ENCODE measurements around the gene CELSR3. TPM values are rescaled to one million over a fixed set of nuclear protein-coding genes. Genes with fewer than 3 reads are reported as not detected.

CELSR3 gene
- total RNA-seq, 1 experiment from 2014 or later: 35.4 TPM

- Mint-ChIP-seq H3K27ac (ENCODE audit: unreplicated experiment) (no peak overlapping the region), H3K36me3 (ENCODE audit: insufficient read depth, unreplicated experiment) (peaks cover 15% of the 10 kb centered on the region), H3K27me3 (ENCODE audit: insufficient read depth, unreplicated experiment) (no peaks in the 10 kb centered on the region), H3K4me1 (ENCODE audit: low read depth, unreplicated experiment) (no peaks in the 10 kb centered on the region), H3K4me3 (ENCODE audit: unreplicated experiment) (no peak overlapping the region), H3K9me3 (ENCODE audit: unreplicated experiment) (peaks cover 9% of the 10 kb centered on the region)
- Histone ChIP-seq H3K4me3 (ENCODE audit: low read depth, low read length) (no peak overlapping the region), H3K36me3 (ENCODE audit: control insufficient read depth, insufficient read depth, low read length) (peaks cover 3% of the 10 kb centered on the region; the same call in 1 of the 2 replicates), H3K27me3 (replicated peaks; ENCODE audit: control insufficient read depth, insufficient read depth, low read length) (no peaks in the 10 kb centered on the region), H3K4me1 (peaks cover 10% of the 10 kb centered on the region), H3K9me3 (peaks cover 21% of the 10 kb centered on the region)
- POLR2A ChIA-PET: interaction anchor here (0.6 kb wide), 1 partner anchor 49 kb away, joined by 4 read pairs; no protein-coding TSS in a partner anchor
- no peak for DNase-seq
- intact Hi-C loops (cut with micrococcal nuclease; ENCODE audit: unreplicated experiment): no loop called here
- CTCF ChIA-PET: no interaction called here
- BruUV-seq (replicated peaks): no TSS peak
- TF ChIP-seq, protein P1, sequence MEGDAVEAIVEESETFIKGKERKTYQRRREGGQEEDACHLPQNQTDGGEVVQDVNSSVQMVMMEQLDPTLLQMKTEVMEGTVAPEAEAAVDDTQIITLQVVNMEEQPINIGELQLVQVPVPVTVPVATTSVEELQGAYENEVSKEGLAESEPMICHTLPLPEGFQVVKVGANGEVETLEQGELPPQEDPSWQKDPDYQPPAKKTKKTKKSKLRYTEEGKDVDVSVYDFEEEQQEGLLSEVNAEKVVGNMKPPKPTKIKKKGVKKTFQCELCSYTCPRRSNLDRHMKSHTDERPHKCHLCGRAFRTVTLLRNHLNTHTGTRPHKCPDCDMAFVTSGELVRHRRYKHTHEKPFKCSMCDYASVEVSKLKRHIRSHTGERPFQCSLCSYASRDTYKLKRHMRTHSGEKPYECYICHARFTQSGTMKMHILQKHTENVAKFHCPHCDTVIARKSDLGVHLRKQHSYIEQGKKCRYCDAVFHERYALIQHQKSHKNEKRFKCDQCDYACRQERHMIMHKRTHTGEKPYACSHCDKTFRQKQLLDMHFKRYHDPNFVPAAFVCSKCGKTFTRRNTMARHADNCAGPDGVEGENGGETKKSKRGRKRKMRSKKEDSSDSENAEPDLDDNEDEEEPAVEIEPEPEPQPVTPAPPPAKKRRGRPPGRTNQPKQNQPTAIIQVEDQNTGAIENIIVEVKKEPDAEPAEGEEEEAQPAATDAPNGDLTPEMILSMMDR (IDR thresholded peaks at IDR 0.05; ENCODE audit: insufficient read depth in 1 of 2, low read depth in 1 of 2, low read length in 1 of 2, severe bottlenecking in 1 of 2, unreplicated experiment in 1 of 2): no peak
These were observed 48.6 kb downstream of the CELSR3 start for GRCh38 chr3:48614044-48614443.

DNA sequence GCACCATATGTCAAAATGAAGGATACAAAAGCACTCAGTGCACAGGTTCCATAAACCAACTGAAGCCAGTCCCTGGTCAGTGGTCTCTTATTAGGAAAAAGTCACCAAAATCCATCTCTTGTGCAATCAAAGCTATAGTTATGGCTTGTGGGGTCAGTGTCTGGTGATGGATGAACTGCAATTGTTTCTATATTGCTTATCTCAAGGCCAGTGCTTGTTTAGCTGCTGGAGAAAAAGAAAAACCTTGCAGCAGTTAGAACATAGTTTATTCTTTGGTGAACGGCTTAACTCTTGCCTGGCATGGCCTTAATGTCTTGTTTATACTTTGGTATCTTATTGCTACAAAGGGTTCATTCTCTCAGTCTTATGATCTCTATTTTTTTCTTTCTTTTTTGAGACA lies 50.4 kb downstream of the CELSR3 start:
- intact Hi-C loops (cut with micrococcal nuclease; ENCODE audit: unreplicated experiment): no loop called here
- DNase-seq: no peak
- Histone ChIP-seq H3K36me3 (ENCODE audit: control insufficient read depth, insufficient read depth, low read length) (peaks cover 3% of the 10 kb centered on the region; the same call in 1 of the 2 replicates), H3K9me3 (peaks cover 11% of the 10 kb centered on the region), H3K4me1 (peaks cover 11% of the 10 kb centered on the region), H3K27me3 (replicated peaks; ENCODE audit: control insufficient read depth, insufficient read depth, low read length) (no peaks in the 10 kb centered on the region), H3K4me3 (ENCODE audit: low read depth, low read length) (no peak overlapping the region)
- no TSS peak for BruUV-seq (replicated peaks)
- Mint-ChIP-seq H3K4me3 (ENCODE audit: unreplicated experiment) (no peak overlapping the region), H3K36me3 (ENCODE audit: insufficient read depth, unreplicated experiment) (peaks cover 27% of the 10 kb centered on the region), H3K27ac (ENCODE audit: unreplicated experiment) (no peak overlapping the region), H3K9me3 (ENCODE audit: unreplicated experiment) (no peaks in the 10 kb centered on the region), H3K4me1 (ENCODE audit: low read depth, unreplicated experiment) (peaks cover 7% of the 10 kb centered on the region), H3K27me3 (ENCODE audit: insufficient read depth, unreplicated experiment) (no peaks in the 10 kb centered on the region)
- ChIA-PET POLR2A (no interaction called here), CTCF (interaction anchor here (0.7 kb wide), 2 partner anchors 142 to 376 kb away, joined by 4 to 5 read pairs; no protein-coding TSS in a partner anchor)
- TF ChIP-seq, protein P1 (IDR thresholded peaks at IDR 0.05; ENCODE audit: insufficient read depth in 1 of 2, low read depth in 1 of 2, low read length in 1 of 2, severe bottlenecking in 1 of 2, unreplicated experiment in 1 of 2): no peak

DNA sequence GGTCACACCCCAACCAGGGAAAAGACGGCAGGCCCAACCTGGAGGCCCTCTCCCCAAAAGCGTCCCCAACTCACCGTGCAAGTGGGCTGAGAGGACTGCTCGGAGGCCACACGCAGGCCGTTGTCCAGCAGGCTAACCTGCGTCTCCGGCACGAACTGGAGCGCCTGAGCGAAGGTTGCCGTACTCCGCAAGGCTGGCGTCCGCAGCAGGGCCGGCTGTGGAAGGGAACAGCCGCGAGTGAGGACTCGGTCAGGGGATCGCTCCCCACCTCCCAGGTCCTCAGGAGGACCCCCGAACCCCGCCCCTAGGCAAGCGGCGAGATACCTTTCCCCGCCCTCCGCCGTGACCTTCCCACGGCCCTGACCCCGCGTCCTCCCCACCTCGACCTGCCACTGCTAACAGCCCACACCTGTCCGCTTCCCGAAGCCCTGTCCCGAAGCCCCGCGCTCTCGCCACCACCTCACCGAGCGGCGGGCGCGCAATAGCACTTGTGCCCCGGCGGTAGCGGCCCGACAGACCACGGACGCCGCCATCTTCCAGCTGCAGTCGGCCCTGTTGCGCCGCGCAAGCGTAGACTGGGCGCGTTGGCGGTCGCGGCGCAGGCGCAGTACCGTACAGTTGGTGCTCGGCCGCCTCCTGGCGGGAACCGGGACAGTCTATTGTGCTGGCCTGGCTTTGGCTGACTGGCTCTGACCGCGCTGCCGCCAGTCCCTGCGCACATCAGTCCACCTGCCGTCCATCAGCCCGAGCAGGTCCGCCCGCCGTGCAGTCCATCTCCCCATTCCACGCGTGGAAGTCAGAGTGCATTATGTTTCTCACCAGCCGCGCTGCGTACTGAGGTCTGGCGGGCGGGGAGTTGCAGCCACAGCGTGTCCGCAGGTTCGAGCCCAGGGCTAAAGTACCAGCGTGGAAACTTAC lies 53.3 kb downstream of the CELSR3 start, which contains the start of gene UQCRC1:
UQCRC1 (minus strand) TSS at position 559 of the 918 bp plus-strand sequence; CDS start at position 533, 26 bp downstream.
- Histone ChIP-seq H3K4me3 (ENCODE audit: low read depth, low read length) (peak within 1 kb of the TSS; percentile 87), H3K9me3 (no peaks in the 10 kb centered on the region), H3K4me1 (peaks cover 11% of the 10 kb centered on the region), H3K36me3 (ENCODE audit: control insufficient read depth, insufficient read depth, low read length) (peaks cover 5% of the 10 kb centered on the region; the same call in 1 of the 2 replicates), H3K27me3 (replicated peaks; ENCODE audit: control insufficient read depth, insufficient read depth, low read length) (no peaks in the 10 kb centered on the region)
- CTCF ChIA-PET: interaction anchor here (0.5 to 1.5 kb wide), 4 partner anchors 15 to 136 kb away, joined by 3 to 4 read pairs (median 4); no protein-coding TSS in a partner anchor
- Mint-ChIP-seq H3K9me3 (ENCODE audit: unreplicated experiment) (no peaks in the 10 kb centered on the region), H3K4me3 (ENCODE audit: unreplicated experiment) (peak within 1 kb of the TSS; percentile 91), H3K4me1 (ENCODE audit: low read depth, unreplicated experiment) (peaks cover 7% of the 10 kb centered on the region), H3K27me3 (ENCODE audit: insufficient read depth, unreplicated experiment) (no peaks in the 10 kb centered on the region), H3K36me3 (ENCODE audit: insufficient read depth, unreplicated experiment) (peaks cover 49% of the 10 kb centered on the region), H3K27ac (ENCODE audit: unreplicated experiment) (peak within 1 kb of the TSS; percentile 96)
- DNase-seq: peak; percentile 91 to 95
- no TSS peak for BruUV-seq (replicated peaks)
- intact Hi-C loops (cut with micrococcal nuclease; ENCODE audit: unreplicated experiment): loop anchor here (1.0 to 2.0 kb wide), 3 partner anchors 26 to 53 kb away; partner anchors contain the start of genes CELSR3, PFKFB4 and SLC26A6
- POLR2A ChIA-PET: interaction anchor here (0.6 to 1.0 kb wide), 2 partner anchors 54 to 55 kb away, joined by 3 read pairs; no protein-coding TSS in a partner anchor
- TF ChIP-seq, protein P1 (IDR thresholded peaks at IDR 0.05; ENCODE audit: insufficient read depth in 1 of 2, low read depth in 1 of 2, low read length in 1 of 2, severe bottlenecking in 1 of 2, unreplicated experiment in 1 of 2): peak; percentile 45 to 68

Measured in Caco-2 (cell line).